HT-29 (cell line): Measurements from ENCODE around the gene HAGHL. TPM values are rescaled to one million over a fixed set of nuclear protein-coding genes. Genes with fewer than 3 reads are reported as not detected.

Experiments
- DNase-seq: peaks from one replicate; pipeline ENCODE4 v3.0.0-alpha.2; 2015; ENCODE audit warnings: low spot score
- total RNA-seq: library from RNA; depleted of rRNA; stranded (reverse); fragments of >200 nt; shearing (Covaris generic); gene quantifications from 2 replicates; pipeline ENCODE4 v1.2.3, GENCODE V29; 2014

Gene HAGHL
- total RNA-seq, 1 experiment from 2014 or later, result 80.8 TPM

DNA sequence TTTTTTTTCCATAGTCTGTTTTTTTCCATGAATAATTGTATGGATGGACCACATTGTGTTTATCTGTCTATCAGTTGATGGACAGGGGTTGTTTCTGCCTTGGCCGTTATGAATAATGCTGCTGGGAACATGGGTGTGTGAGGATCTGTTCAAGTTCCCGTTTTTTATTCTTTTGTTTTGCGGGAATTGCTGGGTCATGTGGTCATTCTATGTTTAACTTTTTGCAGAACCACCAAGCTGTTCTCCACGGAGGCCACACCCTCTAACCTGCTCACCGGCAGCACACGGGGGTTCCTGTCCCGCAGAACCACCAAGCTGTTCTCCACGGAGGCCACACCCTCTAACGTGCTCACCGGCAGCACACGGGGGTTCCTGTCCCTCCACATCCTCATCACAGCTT lies 27.8 kb downstream of the HAGHL start:
- no peak for DNase-seq

DNA sequence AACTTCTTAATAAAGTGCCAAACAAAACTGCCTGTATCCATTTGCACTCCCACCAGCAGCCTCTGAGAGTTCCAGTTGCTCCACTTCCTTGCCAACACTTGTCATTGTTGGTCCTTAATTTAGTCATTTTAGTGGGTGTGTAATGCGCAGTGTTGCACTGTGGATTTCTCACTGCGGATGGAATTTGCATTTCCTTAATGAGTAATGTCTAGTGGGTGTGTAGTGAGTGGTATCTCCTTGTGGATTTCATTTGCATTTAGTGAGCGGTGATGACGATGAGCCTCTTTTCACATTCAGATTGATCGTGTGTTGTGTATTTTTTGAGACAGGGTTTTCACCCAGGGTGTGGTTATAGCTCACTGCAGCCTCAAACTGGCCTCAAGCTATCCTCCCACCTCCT lies 29.5 kb downstream of the HAGHL start:
- DNase-seq, result no peak

DNA sequence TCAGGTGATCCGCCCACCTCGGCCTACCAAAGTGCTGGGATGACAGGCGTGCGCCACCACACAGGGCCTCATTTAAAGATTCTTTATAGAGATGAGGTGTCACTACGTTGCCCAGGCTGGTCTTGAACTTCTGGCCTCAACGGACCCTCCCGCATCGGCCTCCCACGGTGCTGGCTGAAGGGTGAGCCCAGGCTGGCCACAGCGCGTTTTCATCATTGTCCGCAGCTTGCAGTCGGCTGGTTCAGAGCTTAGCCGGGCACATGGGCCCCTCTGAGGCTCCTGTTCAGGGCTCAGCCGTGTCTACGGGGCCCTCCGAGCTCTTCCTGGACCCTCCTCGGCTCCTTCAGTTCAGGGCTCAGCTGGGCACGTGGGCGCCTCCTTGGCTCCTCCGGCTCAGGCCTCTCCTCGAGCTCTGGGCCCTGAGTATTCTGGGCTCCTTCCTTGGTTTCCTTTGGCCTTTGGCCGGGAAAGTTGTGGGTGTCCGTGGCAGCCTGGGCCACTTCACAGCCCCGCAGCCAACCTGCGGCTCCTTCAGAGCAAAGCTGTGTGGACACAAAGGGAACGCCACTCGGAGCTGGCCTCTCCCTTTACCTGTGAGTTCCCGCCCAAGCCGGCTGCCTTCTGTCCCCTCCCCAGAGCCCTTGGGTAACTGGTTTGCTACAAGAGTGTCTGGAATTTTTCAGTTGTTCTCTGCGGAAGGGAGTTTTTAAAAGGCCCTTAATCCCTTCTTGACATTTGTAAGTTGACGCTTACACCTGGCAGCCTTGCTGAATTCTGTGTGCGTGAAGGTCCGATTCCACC lies 32.4 kb downstream of the HAGHL start:
- peak; percentile 56 for DNase-seq

DNA sequence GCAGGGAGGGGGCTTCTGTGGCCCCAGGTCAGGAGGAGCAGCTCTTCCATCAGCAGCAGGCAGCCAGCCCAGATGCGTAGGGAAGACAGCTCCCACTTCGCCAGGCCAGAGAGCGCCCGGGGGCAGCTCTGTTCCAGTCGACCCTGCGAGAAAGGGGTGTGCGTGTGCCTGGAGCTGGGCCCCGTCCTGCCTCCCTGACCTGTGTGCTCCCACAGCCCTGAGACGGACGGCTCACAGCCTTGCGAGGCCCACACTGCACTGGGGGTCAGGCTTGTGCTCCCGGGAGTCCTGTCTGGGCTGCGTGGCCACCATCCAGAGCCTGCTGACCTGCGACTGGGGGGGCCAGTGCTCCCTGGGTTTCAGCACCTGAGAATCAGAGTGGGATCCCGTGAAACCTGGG lies 33.2 kb downstream of the HAGHL start:
- DNase-seq, result no peak

DNA sequence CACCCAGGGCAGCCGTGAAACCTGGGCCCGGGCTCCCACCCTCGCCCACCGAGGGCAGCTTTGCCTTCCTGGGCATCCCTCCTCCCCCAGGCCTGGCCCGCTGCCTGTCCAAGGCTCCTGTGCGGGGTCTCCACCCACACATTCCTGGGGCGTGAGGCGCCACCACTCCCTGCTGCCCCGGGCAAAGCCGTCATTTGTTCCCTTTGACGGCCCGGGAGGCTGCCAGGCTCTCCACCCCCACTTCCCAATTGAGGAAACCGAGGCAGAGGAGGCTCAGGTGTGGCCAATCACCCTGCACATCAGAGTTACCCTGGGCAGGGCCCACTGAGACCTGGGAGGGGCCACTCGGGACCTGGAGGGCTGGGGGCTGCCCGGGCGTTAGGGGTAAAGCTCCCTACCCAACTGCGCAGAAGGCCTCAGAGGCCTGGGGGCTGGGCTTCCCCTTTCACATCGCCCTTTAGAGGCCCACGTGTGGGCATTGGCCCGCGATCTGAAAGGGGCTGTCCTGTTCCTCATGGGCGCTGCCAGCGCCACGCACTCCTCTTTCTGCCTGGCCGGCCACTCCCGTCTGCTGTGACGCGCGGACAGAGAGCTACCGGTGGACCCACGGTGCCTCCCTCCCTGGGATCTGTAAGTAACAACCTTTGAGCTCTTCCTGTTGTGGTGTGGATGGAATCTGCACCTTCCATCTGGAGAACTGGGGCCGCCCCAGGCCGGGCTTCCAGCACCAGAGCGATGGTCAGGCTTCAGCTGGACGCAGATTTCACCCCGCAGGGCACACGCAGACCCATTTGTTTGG lies 33.8 kb downstream of the HAGHL start, which contains the start of gene MSLN:
Gene MSLN, plus strand, starts transcription at position 190 of the 799 bp plus-strand sequence. CDS start 1,947 bp downstream, outside the sequence.
- no peak for DNase-seq

DNA sequence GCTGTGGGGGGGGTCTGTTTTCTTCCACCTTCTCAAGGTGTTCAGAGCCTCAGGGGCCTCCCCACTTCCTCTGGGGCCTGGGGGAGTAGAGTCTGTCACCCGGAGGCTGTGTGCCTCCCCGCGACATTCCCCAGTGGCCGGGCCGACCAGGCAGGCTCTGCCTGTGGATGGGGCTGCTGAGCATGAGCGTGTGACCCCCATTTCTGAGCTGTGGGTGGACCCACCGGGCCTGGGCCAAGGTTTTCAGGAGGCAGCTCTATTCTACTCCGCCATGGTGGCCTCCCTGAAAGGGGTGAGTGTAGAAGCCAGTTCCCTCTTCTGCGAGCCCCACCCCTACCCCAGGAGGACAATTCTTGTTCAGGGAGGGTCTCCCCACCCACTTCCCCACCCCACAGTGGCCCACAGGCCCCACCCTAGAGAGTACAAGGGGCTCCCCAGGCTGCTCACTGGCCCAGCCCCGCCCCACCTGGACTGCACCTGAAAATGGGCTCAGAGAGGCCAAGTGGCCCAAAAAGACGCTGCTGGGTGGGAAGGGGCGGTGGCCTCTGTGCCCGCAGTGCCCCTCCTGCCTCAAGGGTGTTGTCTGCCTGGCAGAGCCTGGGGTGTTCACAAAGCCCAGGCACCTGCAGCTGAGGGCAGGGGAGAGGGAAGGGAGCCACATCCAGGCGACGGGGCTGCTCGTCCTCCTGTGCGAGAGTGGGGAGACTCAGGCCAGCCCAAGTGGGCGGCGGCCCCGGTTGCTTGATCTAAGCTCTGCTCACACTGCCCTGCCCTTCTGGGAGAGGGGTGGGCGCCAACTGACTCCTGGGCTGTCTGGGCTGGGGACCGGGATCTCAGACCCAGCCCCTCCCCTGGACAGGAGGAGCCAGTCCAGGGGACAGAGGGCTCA lies 35.0 kb downstream of the HAGHL start:
- no peak for DNase-seq

DNA sequence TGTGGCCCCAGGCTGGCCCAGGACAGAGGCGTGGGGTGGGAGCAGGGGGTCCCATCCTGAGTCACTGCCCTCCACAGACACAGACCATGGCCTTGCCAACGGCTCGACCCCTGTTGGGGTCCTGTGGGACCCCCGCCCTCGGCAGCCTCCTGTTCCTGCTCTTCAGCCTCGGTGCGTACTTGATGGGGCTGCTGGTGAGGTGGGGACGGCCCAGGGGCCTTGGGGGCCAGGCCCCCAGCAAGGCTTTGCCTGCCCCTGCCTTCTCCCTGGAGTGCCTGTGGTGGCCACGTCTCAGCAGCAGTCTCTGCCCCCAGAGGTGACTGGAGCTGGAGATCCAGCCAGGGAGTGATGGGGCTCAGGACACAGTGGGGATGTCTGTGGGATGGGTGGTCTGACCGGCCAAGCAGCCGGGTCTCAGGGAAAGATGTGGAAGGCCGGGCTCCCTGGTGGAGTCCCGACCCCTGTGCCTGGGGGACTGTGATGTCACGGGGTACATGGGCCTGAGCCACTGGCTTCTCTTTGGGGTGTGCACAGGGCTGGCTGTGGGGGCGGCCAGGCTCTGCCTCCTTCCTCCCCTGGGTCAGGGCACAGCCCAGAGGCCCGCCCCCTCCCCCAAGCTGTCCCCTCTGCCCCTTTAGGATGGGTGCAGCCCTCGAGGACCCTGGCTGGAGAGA lies 35.8 kb downstream of the HAGHL start:
- DNase-seq, result no peak

DNA sequence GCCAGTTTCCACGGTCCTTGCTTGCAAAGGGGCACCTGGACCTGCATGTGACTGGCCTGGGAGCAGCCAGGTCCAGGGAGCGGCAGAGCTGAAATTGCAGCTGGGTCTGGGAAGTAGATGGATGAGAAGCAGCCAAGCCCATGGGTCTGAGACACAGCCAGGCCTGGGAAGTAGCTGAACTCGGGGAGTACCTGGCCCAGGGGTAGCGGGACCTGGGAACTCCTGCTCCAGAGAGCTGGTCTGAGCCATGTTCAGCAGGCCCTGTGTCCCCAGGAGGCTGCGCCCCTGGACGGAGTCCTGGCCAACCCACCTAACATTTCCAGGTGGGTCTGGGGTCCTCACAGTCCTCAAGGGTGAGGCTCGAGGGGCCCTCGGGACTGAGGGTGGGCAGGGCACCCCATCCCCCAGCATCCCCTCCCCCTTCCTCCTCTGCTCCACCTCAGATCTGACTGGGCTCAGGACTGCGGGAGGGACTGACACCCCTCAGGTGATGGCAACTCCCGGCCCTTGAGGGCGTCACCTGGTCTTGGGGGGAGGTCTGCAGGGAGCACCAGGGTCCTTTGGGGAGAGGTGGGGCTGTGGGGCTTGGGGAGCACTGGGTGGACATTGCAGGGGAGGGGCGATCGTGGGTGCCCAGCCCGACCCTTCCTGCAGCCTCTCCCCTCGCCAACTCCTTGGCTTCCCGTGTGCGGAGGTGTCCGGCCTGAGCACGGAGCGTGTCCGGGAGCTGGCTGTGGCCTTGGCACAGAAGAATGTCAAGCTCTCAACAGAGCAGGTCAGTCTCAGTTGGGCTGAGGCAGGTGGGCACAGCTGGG lies 36.7 kb downstream of the HAGHL start:
- DNase-seq, result no peak

DNA sequence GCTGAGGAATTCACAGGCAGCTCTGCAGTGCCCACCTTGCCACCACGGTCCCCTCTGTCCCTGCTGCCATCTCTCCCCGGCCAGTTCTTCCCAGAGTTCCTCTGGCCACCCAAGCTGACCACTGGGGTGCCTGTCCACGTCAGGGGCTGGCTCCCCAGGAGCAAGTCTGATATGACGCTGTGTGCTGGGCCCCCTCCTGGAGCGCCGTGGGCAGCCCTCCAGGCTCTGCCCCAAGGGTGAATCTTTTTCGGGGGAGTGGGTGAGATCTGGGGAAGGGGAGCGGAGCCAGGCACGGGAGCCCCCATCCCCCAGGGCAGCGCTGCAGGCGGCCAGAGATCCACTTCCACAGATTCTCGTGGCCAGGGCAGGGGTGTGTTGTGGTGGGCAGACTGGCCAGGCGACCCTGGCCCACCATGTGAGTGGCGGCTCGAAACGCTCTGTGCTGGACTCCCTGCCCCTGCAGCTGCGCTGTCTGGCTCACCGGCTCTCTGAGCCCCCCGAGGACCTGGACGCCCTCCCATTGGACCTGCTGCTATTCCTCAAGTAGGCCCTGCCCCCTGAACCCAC lies 37.4 kb downstream of the HAGHL start:
- DNase-seq, result no peak

DNA sequence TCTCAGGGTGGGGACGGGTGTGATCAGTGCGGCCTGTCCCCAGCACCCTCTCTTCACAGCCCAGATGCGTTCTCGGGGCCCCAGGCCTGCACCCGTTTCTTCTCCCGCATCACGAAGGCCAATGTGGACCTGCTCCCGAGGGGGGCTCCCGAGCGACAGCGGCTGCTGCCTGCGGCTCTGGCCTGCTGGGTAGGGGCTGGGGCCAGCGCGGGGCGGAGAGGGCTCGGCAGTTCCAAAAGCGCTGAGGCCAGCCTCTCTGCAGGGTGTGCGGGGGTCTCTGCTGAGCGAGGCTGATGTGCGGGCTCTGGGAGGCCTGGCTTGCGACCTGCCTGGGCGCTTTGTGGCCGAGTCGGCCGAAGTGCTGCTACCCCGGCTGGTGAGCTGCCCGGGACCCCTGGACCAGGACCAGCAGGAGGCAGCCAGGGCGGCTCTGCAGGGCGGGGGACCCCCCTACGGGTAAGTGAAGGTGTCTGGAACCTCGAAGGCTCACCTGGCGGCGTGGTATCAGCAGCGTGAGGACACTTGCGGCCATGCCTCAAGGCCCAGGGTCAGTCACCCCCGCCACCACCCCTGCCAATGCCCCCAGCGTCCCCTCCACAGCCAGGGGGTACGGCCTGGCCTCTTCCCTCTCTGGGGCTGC lies 38.1 kb downstream of the HAGHL start:
- no peak for DNase-seq

DNA sequence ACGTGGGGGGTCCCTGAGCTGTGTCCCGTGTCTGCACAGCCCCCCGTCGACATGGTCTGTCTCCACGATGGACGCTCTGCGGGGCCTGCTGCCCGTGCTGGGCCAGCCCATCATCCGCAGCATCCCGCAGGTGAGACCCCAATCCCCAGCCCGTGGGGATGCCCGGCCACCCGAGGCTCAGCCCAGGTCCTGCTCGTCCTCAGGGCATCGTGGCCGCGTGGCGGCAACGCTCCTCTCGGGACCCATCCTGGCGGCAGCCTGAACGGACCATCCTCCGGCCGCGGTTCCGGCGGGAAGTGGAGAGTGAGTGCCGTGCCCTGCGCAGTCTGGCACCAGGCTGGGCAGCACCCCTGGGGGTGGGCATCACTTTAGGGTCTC lies 38.6 kb downstream of the HAGHL start:
- DNase-seq, result no peak

DNA sequence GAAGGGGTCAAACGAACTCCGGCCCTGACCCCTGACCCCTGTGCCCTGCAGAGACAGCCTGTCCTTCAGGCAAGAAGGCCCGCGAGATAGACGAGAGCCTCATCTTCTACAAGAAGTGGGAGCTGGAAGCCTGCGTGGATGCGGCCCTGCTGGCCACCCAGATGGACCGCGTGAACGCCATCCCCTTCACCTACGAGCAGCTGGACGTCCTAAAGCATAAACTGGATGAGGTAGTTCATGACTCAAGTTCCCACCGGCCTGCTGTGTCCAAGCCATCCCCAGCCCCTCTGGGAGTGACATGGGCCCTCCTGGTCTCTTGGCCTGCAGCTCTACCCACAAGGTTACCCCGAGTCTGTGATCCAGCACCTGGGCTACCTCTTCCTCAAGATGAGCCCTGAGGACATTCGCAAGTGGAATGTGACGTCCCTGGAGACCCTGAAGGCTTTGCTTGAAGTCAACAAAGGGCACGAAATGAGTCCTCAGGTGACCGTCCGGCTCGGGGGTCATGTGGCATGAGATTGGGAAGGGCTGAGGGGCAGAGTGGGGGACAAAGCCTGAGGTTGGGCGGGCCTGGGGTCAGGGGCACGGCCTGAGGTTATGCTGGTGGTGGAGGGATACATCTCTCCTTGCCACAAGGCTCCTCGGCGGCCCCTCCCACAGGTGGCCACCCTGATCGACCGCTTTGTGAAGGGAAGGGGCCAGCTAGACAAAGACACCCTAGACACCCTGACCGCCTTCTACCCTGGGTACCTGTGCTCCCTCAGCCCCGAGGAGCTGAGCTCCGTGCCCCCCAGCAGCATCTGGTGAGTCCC lies 39.3 kb downstream of the HAGHL start:
- no peak for DNase-seq

DNA sequence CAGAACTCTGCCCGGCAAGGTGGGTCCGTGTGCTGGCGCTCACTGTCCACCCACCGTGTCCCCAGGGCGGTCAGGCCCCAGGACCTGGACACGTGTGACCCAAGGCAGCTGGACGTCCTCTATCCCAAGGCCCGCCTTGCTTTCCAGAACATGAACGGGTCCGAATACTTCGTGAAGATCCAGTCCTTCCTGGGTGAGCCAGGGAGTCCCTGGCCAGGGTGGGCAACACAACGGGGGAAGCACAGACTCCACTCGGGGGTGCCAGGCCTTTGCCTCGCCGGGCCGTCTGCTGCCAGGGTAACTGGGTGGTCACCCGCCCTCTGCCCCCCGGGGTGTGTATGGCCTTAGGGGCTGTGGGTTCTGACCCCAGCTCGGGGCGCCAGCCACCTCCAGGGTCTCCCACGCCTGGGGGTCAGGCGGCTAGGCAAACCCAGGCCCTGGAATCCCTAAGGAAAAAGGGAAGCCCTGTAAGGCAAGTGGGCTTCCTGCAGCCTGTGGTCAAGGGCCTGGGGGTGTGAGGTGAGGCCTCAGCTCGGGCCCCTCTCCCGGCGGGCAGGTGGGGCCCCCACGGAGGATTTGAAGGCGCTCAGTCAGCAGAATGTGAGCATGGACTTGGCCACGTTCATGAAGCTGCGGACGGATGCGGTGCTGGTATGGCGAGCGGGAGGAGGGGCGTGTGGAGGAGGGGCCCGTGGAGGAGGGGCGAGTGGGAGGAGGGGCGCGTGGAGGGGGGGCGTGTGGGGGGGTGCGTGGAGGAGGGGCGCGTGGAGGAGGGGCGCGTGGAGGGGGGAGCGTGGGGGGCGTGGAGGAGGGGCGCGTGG lies 40.1 kb downstream of the HAGHL start:
- DNase-seq, result no peak

DNA sequence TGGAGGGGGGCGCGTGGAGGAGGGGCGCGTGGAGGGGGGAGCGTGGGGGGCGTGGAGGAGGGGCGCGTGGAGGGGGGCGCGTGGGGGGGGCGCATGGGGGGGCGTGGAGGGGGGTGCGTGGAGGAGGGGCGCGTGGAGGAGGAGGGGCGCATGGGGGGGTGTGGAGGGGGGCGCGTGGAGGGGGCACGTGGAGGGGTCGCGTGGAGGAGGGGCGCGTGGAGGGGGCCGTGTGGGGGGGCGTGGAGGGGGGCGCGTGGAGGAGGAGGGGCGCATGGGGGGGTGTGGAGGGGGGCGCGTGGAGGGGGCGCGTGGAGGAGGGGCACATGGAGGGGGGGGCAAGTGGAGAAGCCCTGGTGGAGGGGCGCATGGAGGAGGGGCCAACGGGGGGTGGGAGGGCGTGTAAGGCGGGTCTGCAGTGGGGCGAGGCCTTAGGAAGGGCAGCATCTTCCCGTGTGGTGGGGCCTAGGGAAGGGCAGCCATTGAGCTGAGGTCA lies 40.9 kb downstream of the HAGHL start:
- no peak for DNase-seq

DNA sequence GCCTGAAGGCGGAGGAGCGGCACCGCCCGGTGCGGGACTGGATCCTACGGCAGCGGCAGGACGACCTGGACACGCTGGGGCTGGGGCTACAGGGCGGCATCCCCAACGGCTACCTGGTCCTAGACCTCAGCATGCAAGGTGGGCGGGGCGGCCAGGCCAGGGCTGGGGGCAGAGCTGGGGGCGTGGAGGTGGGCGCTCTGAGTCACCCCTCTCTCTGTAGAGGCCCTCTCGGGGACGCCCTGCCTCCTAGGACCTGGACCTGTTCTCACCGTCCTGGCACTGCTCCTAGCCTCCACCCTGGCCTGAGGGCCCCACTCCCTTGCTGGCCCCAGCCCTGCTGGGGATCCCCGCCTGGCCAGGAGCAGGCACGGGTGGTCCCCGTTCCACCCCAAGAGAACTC lies 41.5 kb downstream of the HAGHL start:
- DNase-seq, result no peak

DNA sequence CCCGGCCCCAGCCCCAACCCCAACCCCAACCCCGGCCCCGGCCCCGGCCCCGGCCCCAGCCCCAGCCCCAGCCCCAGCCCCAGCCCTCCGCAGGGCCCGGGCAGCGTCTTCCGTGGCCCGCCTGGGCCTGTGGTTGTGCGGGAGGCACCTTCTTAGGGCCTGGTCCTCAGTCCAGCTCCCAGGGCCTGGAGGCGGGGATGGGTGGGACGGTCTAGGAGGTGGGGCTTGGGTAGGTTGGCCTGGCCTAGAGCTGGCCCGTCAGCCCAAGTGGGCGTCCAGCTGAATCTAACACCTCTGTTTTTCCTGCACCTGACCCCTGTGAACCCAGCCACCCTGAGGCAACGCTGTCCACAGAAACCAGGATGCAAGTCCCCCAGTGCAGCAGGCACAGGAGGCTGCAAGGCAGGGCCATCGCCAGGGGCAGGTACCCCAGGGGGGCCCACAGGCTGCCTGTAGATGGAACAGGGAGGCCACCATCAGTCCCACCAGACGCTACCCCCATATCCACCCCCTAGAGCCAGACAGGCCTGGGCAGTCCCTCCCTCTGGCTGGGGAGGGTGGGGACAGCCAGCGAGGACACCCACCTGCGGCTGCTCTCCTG lies 42.4 kb downstream of the HAGHL start:
- DNase-seq, result no peak

DNA sequence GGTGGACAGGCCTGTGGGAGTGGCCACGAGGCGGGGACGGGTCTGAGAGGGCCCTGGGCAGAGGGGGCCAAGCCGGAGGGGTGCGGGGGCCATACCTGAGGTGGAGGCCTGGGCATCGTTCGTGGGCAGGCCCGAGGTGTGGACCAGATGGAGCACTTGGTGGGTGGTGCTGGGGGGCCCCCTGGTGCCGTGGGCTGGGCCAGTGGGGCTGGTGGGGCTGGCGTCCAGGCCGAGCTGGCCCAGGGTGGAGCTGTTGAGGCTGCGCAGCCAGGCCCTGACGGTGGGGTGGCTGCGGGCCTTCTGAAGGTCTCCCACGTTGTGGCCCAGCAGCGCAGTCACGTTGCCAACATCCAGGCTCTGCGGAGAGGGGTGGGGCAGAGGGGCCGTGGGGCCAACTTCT lies 43.0 kb downstream of the HAGHL start:
- DNase-seq, result no peak
